Osteoblast (primary cell): ENCODE measurements around the gene TMEM132A. TPM values are rescaled to one million over a fixed set of nuclear protein-coding genes. Genes with fewer than 3 reads are reported as not detected.

ENCODE experiments used
- DNase-seq: peaks from one replicate; pipeline ENCODE4 v3.0.0; 2011; ENCODE audit warnings: low spot score, mixed read lengths; ENCODE audit not compliant: insufficient read length; ENCODE audit errors: missing footprints
- H2AFZ ChIP-seq: 2 replicates; pipeline ENCODE4 v1.6.0; 2011; ENCODE audit warnings: mild to moderate bottlenecking, low read length
- H3K27ac ChIP-seq: 2 replicates; pipeline ENCODE4 v1.5.1; 2011; ENCODE audit warnings: mild to moderate bottlenecking, low read depth, low read length, moderate library complexity
- H3K27me3 ChIP-seq: 2 replicates; pipeline ENCODE4 v1.6.0; 2012; ENCODE audit warnings: mild to moderate bottlenecking, control low read depth, inconsistent platforms, low read length, moderate library complexity; ENCODE audit not compliant: insufficient read depth
- H3K36me3 ChIP-seq: 2 replicates; pipeline ENCODE4 v1.5.1; 2011; ENCODE audit warnings: mild to moderate bottlenecking, low read length, control low read depth, moderate library complexity; ENCODE audit not compliant: insufficient read depth
- H3K4me1 ChIP-seq: 2 replicates; pipeline ENCODE4 v1.5.1; 2011; ENCODE audit warnings: mild to moderate bottlenecking, low read length, control low read depth, moderate library complexity; ENCODE audit not compliant: insufficient read depth
- H3K4me2 ChIP-seq: 2 replicates; pipeline ENCODE4 v1.6.0; 2011; ENCODE audit warnings: mild to moderate bottlenecking, low read length; ENCODE audit not compliant: insufficient read depth
- H3K4me3 ChIP-seq: fragments of 200-600 bp; sonication (generic); 3 replicates; pipeline ENCODE4 v1.5.1; 2012; ENCODE audit warnings: mild to moderate bottlenecking, low read length, inconsistent platforms; ENCODE audit not compliant: insufficient read depth
- H3K79me2 ChIP-seq: 2 replicates; pipeline ENCODE4 v1.6.0; 2012; ENCODE audit warnings: mild to moderate bottlenecking, low read length, control low read depth, inconsistent platforms; ENCODE audit not compliant: insufficient read depth
- H3K9me3 ChIP-seq: 2 replicates; pipeline ENCODE4 v1.5.1; 2011; ENCODE audit warnings: low read depth, low read length, control low read depth
- H4K20me1 ChIP-seq: 2 replicates; pipeline ENCODE4 v1.6.0; 2012; ENCODE audit warnings: mild to moderate bottlenecking, low read length, control low read depth; ENCODE audit not compliant: insufficient read depth
- total RNA-seq: library from RNA; depleted of rRNA; stranded (reverse); fragments of >200 nt; gene quantifications from 2 replicates; pipeline ENCODE4 v1.2.3, GENCODE V29; 2012
- TF ChIP-seq, protein P1 (sequence below): IDR thresholded peaks from 2 replicates; pipeline ENCODE4 v1.5.1; 2011; ENCODE audit warnings: mild to moderate bottlenecking, low read depth, low read length, moderate library complexity; ENCODE audit errors: extremely low read depth

Gene TMEM132A
- total RNA-seq, 1 donor, result 19.5 TPM

DNA sequence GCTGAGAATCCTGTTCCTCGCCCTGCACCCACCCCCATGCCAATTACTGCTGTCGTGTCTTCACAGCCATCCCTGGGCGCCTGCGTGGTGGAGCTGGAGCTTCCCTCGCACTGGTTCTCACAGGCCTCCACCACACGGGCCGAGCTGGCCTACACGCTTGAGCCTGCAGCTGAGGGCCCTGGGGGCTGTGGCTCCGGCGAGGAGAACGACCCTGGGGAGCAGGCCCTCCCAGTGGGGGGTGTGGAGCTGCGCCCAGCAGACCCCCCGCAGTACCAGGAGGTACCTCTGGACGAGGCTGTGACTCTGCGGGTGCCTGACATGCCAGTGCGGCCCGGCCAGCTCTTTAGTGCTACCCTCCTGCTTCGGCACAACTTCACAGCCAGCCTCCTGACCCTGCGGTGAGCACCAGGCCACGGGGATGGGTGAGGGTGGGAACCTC is 4.3 kb downstream of the TMEM132A start:
- Histone ChIP-seq H3K4me2 (no peak overlapping the region), H3K4me3 (no peak overlapping the region), H4K20me1 (no peaks in the 10 kb centered on the region), H2AFZ (no peak overlapping the region), H3K9me3 (no peaks in the 10 kb centered on the region), H3K36me3 (peaks cover 5% of the 10 kb centered on the region), H3K27me3 (no peaks in the 10 kb centered on the region), H3K27ac (no peak overlapping the region), H3K79me2 (no peaks in the 10 kb centered on the region), H3K4me1 (peaks cover 15% of the 10 kb centered on the region)
- DNase-seq, result no peak
- TF ChIP-seq, protein P1, sequence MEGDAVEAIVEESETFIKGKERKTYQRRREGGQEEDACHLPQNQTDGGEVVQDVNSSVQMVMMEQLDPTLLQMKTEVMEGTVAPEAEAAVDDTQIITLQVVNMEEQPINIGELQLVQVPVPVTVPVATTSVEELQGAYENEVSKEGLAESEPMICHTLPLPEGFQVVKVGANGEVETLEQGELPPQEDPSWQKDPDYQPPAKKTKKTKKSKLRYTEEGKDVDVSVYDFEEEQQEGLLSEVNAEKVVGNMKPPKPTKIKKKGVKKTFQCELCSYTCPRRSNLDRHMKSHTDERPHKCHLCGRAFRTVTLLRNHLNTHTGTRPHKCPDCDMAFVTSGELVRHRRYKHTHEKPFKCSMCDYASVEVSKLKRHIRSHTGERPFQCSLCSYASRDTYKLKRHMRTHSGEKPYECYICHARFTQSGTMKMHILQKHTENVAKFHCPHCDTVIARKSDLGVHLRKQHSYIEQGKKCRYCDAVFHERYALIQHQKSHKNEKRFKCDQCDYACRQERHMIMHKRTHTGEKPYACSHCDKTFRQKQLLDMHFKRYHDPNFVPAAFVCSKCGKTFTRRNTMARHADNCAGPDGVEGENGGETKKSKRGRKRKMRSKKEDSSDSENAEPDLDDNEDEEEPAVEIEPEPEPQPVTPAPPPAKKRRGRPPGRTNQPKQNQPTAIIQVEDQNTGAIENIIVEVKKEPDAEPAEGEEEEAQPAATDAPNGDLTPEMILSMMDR, result no peak

DNA sequence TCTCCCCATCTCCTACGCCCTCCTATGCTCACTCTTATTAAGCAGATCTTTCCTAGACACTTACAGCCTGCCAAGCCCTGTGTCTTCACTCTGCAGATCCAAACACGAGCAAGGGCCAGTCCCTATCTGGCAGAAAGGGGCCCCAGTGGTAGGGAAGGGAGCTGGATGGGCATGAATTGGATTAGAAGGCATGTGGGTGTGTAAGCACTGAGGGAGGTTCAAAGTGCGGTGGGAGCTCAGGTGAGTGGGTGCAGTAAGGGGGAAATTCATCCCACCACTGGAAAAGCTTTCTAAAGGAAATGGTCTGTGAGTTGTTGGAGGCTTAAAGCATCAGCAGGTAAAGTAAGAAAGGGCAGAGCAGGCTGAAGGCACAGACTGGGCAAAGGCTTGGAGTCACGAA is 5.5 kb downstream of the TMEM132A start:
- DNase-seq, result peak; percentile 82
- Histone ChIP-seq H3K27ac (no peak overlapping the region), H3K4me2 (no peak overlapping the region), H3K4me3 (no peak overlapping the region), H2AFZ (no peak overlapping the region), H3K27me3 (no peaks in the 10 kb centered on the region), H3K4me1 (peaks cover 9% of the 10 kb centered on the region), H3K79me2 (no peaks in the 10 kb centered on the region), H3K9me3 (no peaks in the 10 kb centered on the region), H3K36me3 (peaks cover 5% of the 10 kb centered on the region), H4K20me1 (no peaks in the 10 kb centered on the region)
- TF ChIP-seq, protein P1, result no peak

DNA sequence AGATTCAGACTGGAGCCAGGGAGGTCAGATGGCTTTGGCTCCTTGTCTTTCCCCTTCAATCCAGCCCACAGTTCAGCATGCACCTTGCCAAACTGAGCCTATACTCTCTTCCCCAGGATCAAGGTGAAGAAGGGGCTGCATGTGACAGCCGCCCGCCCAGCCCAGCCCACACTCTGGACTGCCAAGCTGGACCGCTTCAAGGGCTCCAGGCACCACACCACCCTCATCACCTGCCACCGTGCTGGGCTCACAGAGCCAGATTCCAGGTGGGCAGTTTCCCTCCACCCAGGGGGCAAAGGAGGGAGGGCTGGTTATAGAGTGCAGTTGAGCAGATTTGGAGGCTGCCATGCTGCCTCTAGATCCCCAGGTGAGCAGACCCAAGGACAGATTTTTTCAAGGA is 6.1 kb downstream of the TMEM132A start:
- Histone ChIP-seq H3K36me3 (peaks cover 5% of the 10 kb centered on the region), H2AFZ (no peak overlapping the region), H3K27me3 (no peaks in the 10 kb centered on the region), H3K4me1 (peaks cover 4% of the 10 kb centered on the region), H4K20me1 (no peaks in the 10 kb centered on the region), H3K9me3 (no peaks in the 10 kb centered on the region), H3K4me2 (no peak overlapping the region), H3K4me3 (no peak overlapping the region), H3K79me2 (no peaks in the 10 kb centered on the region), H3K27ac (no peak overlapping the region)
- TF ChIP-seq, protein P1, result no peak
- no peak for DNase-seq

DNA sequence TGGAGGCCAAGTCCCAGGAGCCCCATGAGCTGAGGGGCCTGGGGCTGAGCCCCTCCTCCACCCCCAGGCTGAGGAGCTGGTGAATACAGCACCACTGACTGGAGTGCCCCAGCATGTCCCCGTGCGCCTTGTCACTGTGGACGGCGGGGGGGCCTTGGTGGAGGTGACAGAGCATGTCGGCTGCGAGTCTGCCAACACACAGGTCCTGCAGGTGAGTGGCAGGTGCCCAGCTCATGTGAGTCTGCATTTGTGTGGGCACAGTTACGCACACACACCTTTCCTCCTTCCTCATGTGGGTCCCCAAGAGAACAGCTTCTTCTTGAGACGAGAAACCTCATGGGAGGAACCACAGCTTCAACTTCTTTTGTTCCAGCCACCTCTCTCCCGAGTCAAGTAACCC is 7.7 kb downstream of the TMEM132A start:
- H4K20me1 ChIP-seq, result no peaks in the 10 kb centered on the region
- TF ChIP-seq, protein P1, result no peak
- no peak overlapping the region for H3K4me2 ChIP-seq
- H3K79me2 ChIP-seq, result no peaks in the 10 kb centered on the region
- no peaks in the 10 kb centered on the region for H3K27me3 ChIP-seq
- no peaks in the 10 kb centered on the region for H3K4me1 ChIP-seq
- peaks cover 5% of the 10 kb centered on the region for H3K36me3 ChIP-seq
- no peak for DNase-seq
- no peaks in the 10 kb centered on the region for H3K9me3 ChIP-seq
- H3K4me3 ChIP-seq, result no peak overlapping the region
- H2AFZ ChIP-seq, result no peak overlapping the region
- H3K27ac ChIP-seq, result no peak overlapping the region
